ENCODE data around the gene ABCB10. TPM values are rescaled to one million over a fixed set of nuclear protein-coding genes. Genes with fewer than 3 reads are reported as not detected.

The ABCB10 gene
- total RNA-seq (2022; extraction: Qiagen RNA extraction; ENCODE audit: low read depth) = 15.3 to 19.6 TPM (median 18.0 TPM) in 5 replicates

DNA sequence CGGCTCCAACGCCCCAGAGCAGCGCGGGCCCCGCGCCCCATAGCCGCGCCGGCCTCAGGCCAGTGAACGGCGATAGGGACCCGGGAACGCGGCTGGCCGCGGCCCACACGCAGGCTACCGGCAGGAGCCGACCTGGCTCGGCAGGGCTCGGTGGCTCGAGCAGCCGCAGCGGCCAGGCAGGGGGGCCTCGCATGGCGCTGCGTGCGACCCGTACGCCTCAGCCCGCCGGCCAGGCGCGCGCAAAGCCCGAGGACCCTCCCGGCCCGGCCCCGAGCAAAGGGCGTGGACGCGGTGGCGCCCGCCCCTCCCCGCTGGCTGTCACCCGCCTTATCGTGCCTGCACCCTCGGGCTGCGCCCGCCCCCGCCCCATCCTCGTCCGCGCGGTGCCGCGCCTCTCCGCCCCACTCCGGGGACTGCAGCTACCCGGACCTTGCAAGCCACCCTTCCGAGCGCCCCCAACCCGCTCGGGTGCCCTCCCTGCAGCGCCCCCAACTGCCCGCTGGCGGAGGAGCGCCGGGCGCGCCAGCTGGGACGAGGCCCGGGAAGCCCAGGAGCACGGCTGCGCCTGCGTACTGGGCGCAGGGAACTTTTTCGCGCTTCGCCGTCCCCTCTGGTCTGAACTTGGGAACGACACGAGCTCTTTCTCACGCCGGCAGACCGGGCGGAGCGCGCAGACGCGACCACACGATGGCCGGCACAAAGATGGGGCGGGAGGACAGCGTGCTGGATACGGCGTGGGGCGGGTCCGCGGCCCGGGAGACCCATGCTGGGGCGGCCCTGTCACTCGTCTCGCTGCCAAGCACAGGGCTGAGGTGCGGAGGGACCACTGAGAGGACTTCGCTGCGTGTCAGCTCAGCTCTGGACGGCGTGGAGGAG, at the start of gene ABCB10:
TSS of gene ABCB10 (minus strand) at position 248 of the 876 bp plus-strand sequence. CDS start at position 193, 55 bp downstream.

DNA sequence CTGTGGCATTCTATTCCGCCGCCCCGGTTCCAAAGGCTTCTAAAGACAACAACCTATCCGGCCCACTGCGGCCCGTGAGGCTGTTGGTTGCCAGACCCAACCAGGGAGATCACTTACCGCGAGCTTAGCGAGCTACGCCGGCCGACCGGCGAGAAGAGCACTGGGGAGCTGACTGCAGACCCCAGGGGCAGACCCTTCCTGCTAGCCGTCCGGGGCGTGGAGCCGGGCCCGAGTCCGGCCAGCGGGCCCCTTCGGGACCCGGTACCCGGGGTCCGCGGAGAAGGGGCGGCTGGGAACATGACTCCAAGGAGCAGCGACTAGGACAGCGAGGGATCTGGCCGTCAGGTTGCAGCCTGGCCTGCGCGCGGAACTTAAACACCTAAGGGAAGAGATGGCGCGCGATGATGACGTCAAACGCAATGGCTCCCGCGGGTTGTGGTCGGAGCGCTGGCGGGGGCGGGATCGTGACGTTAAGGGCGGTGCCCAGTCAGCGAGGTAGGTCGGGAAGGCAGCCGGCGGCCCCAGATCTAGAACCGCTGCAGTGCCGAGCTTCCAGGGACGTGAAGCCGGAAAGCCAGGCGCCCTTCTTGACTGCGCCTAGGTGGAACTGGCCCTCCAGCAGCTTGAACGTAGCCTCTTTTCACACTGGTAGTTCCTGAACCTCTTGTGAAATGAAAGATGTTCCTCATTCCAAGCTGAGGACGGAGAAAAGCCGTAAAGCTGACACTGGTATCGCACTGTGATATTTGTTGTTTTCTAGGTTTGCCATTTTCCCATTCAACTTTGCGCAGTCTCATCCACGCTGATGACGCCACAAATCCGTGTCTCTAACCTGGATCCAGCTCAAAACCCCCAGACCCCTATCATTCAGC, 50.3 kb downstream of the ABCB10 start, which contains the start of gene NUP133:
TSS of gene NUP133 (minus strand) at position 391 of the 872 bp plus-strand sequence. CDS start at position 299, 92 bp downstream.

Other genes starting within 250 kb of the ABCB10 start
- gene CCSAP, start 215.7 kb downstream of the ABCB10 start, total RNA-seq (2022; extraction: Qiagen RNA extraction; ENCODE audit: low read depth) = 4.9 to 7.1 TPM (median 5.7 TPM) in 5 replicates
- 0.13 to 0.23 TPM (median 0.23 TPM) in 3 of 5 replicates, not detected in the others for gene ACTA1, start 124.6 kb downstream of the ABCB10 start, total RNA-seq (2022; extraction: Qiagen RNA extraction; ENCODE audit: low read depth)
- gene NUP133, start 50.4 kb downstream of the ABCB10 start, total RNA-seq (2022; extraction: Qiagen RNA extraction; ENCODE audit: low read depth) = 18.8 to 26.8 TPM (median 23.2 TPM) in 5 replicates
- gene TAF5L, start 67.4 kb upstream of the ABCB10 start, total RNA-seq (2022; extraction: Qiagen RNA extraction; ENCODE audit: low read depth) = 19.5 to 21.9 TPM (median 21.2 TPM) in 5 replicates
- gene URB2, start 67.5 kb upstream of the ABCB10 start, total RNA-seq (2022; extraction: Qiagen RNA extraction; ENCODE audit: low read depth) = 14.2 to 16.0 TPM (median 14.6 TPM) in 5 replicates